HUES64 (cell line): ENCODE measurements around the gene FHIP1B.
A peak's percentile ranks its signal among the peaks of the same experiment; 100 is the strongest.

Source experiments
- H3K27ac ChIP-seq: 2 replicates; pipeline ENCODE4 v1.7.0; 2013; ENCODE audit warnings: low read depth, low read length, inconsistent platforms
- H3K27me3 ChIP-seq: 2 replicates; pipeline ENCODE4 v1.6.1; 2013; ENCODE audit warnings: mild to moderate bottlenecking, low read length; ENCODE audit not compliant: insufficient read depth
- H3K36me3 ChIP-seq: 2 replicates; pipeline ENCODE4 v1.6.1; 2013; ENCODE audit warnings: mild to moderate bottlenecking, low read length; ENCODE audit not compliant: insufficient read depth
- H3K4me1 ChIP-seq: 2 replicates; pipeline ENCODE4 v1.6.1; 2013; ENCODE audit warnings: mild to moderate bottlenecking, low read length, moderate library complexity; ENCODE audit not compliant: insufficient read depth
- H3K4me3 ChIP-seq: 2 replicates; pipeline ENCODE4 v1.5.1; 2013; ENCODE audit warnings: mild to moderate bottlenecking, low read length, moderate library complexity
- H3K9ac ChIP-seq: 2 replicates; pipeline ENCODE4 v1.6.1; 2013; ENCODE audit warnings: mild to moderate bottlenecking, low read depth, low read length
- H3K9me3 ChIP-seq: 2 replicates; pipeline ENCODE4 v1.6.1; 2013; ENCODE audit warnings: low read depth, low read length; ENCODE audit not compliant: insufficient read depth
- WGBS: fragments of 150-250, 120-280 bp; methylation state at CpG from one replicate; pipeline ENCODE4 v1.1.7; 2013; ENCODE audit warnings: missing lambda C conversion rate; 5-methylcytosine and 5-hydroxymethylcytosine counted together

The FHIP1B gene

GRCh38 chr11:6238902-6239301 lies 4.5 kb upstream of the FHIP1B start, which contains the start of gene CNGA4:
CNGA4 (plus strand) TSS chr11:6239089; CDS start chr11:6239207, 118 bp downstream.
- Histone ChIP-seq H3K9ac (no peak within 1 kb of the TSS), H3K27ac (no peak within 1 kb of the TSS), H3K4me1 (no peaks in the 10 kb centered on the region), H3K4me3 (no peak within 1 kb of the TSS), H3K36me3 (no peaks in the 10 kb centered on the region), H3K9me3 (no peaks in the 10 kb centered on the region), H3K27me3 (no peaks in the 10 kb centered on the region)
- WGBS, result 90% methylated on average over 1 of the region's 1 CpG

- H3K27ac ChIP-seq, result no peak overlapping the region
- H3K4me1 ChIP-seq, result no peaks in the 10 kb centered on the region
- no peaks in the 10 kb centered on the region for H3K27me3 ChIP-seq
- H3K36me3 ChIP-seq, result no peaks in the 10 kb centered on the region
- H3K4me3 ChIP-seq, result no peak overlapping the region
- no peak overlapping the region for H3K9ac ChIP-seq
- WGBS, result 89% methylated on average over 4 of the region's 5 CpGs
- no peaks in the 10 kb centered on the region for H3K9me3 ChIP-seq
These were observed 3.4 kb upstream of the FHIP1B start for GRCh38 chr11:6237761-6238302.

- H3K36me3 ChIP-seq, result no peaks in the 10 kb centered on the region
- no peak overlapping the region for H3K27ac ChIP-seq
- no peaks in the 10 kb centered on the region for H3K27me3 ChIP-seq
- WGBS, result 89% methylated on average over 4 of the region's 4 CpGs
- no peaks in the 10 kb centered on the region for H3K4me1 ChIP-seq
- H3K4me3 ChIP-seq, result no peak overlapping the region
- H3K9me3 ChIP-seq, result no peaks in the 10 kb centered on the region
- no peak overlapping the region for H3K9ac ChIP-seq
These were observed 2.8 kb upstream of the FHIP1B start for GRCh38 chr11:6237266-6237665.

DNA sequence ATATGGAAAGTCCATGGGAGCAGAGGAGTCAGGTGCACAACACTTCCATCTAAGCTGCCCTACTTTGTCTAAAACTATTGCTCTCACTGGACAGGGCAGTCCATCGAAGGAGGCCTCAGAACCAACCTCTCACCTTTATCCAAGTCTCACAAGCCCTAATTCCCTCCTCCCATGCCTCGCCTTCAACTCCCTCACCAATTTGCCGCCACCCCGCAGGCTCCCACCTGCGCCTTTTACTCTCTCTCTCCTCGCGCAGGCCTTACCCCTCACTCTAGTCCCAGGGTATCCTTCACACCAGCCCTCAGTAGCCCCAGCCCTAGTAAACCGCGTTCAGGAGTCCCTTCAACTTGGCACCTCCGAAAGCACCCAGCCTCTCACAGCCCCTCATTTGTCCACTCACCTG lies 451 bp downstream of the FHIP1B start:
- Histone ChIP-seq H3K27me3 (no peaks in the 10 kb centered on the region), H3K9me3 (no peaks in the 10 kb centered on the region), H3K4me3 (peak overlapping the region; percentile 97), H3K27ac (peak overlapping the region; percentile 36), H3K9ac (peak overlapping the region; percentile 83), H3K4me1 (no peaks in the 10 kb centered on the region), H3K36me3 (no peaks in the 10 kb centered on the region)
- 2% methylated on average over 10 of the region's 10 CpGs for WGBS

- Histone ChIP-seq H3K9ac (no peak overlapping the region), H3K27ac (no peak overlapping the region), H3K4me1 (no peaks in the 10 kb centered on the region), H3K9me3 (no peaks in the 10 kb centered on the region), H3K27me3 (no peaks in the 10 kb centered on the region), H3K4me3 (peak overlapping the region; percentile 5; the same call in 1 of the 2 replicates), H3K36me3 (no peaks in the 10 kb centered on the region)
These were observed 1.5 kb downstream of the FHIP1B start for GRCh38 chr11:6232899-6233298.

DNA sequence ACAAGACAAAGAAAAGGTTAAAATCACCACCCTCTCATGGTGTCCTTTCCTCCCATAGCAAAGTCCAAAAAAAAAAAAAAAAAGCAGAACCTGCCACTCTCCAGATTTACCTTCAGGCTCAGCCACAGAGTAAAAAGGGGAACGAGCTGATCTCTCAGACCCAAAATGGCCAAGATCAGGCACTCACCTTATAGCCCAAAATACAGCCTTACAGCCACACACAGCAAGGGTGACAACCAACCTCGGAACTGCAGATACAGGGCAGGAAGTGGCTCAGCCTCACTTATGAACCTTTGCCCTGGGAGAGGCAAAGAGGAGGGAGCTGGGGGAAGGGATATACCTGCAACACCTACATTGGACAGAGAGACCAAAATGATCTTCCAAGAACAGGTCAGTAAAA lies 4.5 kb downstream of the FHIP1B start:
- Histone ChIP-seq H3K4me1 (no peaks in the 10 kb centered on the region), H3K9ac (no peak overlapping the region), H3K9me3 (no peaks in the 10 kb centered on the region), H3K27ac (no peak overlapping the region), H3K36me3 (no peaks in the 10 kb centered on the region; the same call in 1 of the 2 replicates), H3K4me3 (no peak overlapping the region), H3K27me3 (no peaks in the 10 kb centered on the region)
- WGBS, result 66% methylated on average over 2 of the region's 2 CpGs

DNA sequence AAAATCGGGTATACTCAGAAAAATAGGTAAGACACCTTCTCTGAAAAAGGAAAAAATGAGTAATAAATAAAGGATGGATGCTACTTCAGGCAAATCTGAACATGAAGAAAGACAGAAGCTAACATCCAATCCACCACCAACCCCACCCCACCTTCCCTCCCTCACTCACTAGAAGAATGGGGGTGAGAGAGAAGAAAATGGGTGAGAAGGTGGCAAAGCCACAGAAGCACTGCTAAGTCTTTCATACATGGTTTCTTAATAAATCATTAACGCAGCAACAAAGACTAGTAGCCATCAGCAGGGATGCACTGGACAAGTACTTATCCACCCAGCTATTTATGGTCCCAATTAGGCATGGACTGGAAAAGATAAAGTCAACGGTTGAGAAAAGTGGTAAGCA lies 5.9 kb downstream of the FHIP1B start:
- H3K4me1 ChIP-seq, result no peaks in the 10 kb centered on the region
- no peaks in the 10 kb centered on the region for H3K27me3 ChIP-seq
- H3K27ac ChIP-seq, result no peak overlapping the region
- no peak overlapping the region for H3K4me3 ChIP-seq
- no peaks in the 10 kb centered on the region for H3K9me3 ChIP-seq
- no peak overlapping the region for H3K9ac ChIP-seq
- H3K36me3 ChIP-seq, result peaks cover 8% of the 10 kb centered on the region
- WGBS, result 62% methylated on average over 3 of the region's 3 CpGs

GRCh38 chr11:6225896-6226295 lies 8.5 kb downstream of the FHIP1B start:
- Histone ChIP-seq H3K27ac (no peak overlapping the region), H3K36me3 (peaks cover 34% of the 10 kb centered on the region), H3K9ac (no peak overlapping the region), H3K4me1 (no peaks in the 10 kb centered on the region), H3K4me3 (no peak overlapping the region), H3K27me3 (no peaks in the 10 kb centered on the region), H3K9me3 (no peaks in the 10 kb centered on the region)
- WGBS, result 94% methylated on average over 2 of the region's 2 CpGs

DNA sequence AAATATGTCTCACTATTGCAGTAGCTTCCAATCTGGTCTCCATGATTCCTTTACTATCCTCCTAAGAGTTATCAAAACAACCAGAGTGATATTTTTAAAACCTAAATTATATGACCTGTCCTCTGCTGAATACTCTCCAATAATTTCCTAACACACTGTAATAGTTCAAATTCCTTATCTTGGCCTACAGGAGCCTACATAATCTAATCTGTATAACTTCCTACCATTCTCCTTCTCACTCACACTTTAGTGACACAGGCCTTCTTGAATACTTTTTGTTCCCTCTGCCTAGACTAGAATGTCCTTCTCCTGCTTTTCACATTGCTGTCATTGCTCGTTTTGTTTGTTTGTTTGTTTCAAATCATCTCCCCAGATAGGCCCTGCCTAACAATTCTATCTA lies 9.4 kb downstream of the FHIP1B start:
- no peak overlapping the region for H3K27ac ChIP-seq

GRCh38 chr11:6224421-6224820 lies 10.0 kb downstream of the FHIP1B start:
- Histone ChIP-seq H3K36me3 (peaks cover 49% of the 10 kb centered on the region), H3K9me3 (no peaks in the 10 kb centered on the region), H3K4me3 (no peak overlapping the region), H3K9ac (no peak overlapping the region), H3K27ac (no peak overlapping the region), H3K4me1 (no peaks in the 10 kb centered on the region), H3K27me3 (no peaks in the 10 kb centered on the region)
- WGBS, result 96% methylated on average over 3 of the region's 3 CpGs

More for the DNA sequence above, 9.4 kb downstream of the FHIP1B start:
- H3K4me1 ChIP-seq, result no peaks in the 10 kb centered on the region
- peaks cover 43% of the 10 kb centered on the region for H3K36me3 ChIP-seq
- no peaks in the 10 kb centered on the region for H3K27me3 ChIP-seq
- H3K9ac ChIP-seq, result no peak overlapping the region
- H3K9me3 ChIP-seq, result no peaks in the 10 kb centered on the region
- no peak overlapping the region for H3K4me3 ChIP-seq
- WGBS, result 91% methylated on average over 1 of the region's 1 CpG

DNA sequence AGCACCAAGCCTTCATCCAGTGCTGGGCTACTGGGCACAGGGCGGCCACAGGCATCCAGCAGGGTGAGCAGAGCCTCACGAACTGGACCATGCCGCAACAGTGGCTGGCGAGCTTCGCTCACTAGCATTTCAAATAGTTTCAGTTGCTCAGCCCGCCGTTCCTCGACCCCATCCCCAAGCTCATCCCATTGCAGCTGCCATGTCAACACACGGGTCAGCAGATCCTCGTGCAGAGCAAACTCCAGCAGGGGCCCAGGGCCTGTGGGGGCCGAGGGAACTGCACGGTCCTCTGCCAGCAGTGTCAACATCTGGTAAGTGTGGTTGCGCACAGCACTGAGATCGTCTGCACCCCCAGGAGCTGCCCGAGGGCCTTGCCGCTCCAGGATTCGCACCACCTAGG lies 10.6 kb downstream of the FHIP1B start:
- no peak overlapping the region for H3K27ac ChIP-seq
- H3K4me1 ChIP-seq, result no peaks in the 10 kb centered on the region
- peaks cover 54% of the 10 kb centered on the region for H3K36me3 ChIP-seq
- WGBS, result 96% methylated on average over 17 of the region's 17 CpGs
- no peaks in the 10 kb centered on the region for H3K9me3 ChIP-seq
- H3K27me3 ChIP-seq, result no peaks in the 10 kb centered on the region
- H3K4me3 ChIP-seq, result no peak overlapping the region
- H3K9ac ChIP-seq, result no peak overlapping the region

DNA sequence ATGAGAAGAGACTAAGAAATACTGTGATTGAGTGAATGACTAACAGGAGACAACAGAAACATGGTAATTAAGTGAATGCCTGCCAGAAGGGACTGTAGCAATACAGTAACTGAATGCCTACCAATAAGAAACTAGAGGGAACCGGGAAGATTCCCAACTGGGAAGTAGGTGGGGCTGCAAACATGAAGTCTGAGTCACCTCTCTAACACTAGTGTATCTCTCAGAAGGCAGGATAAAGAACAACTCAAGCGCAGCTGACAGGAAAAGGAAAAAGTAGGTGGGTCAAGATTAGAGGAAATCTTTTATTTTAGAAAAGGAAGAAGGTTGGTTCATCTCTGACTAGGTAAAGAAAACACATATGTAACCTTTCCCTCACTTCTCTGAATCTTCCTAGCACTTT lies 15.1 kb downstream of the FHIP1B start:
- Histone ChIP-seq H3K9ac (no peak overlapping the region), H3K9me3 (no peaks in the 10 kb centered on the region), H3K4me1 (no peaks in the 10 kb centered on the region), H3K36me3 (peaks cover 94% of the 10 kb centered on the region), H3K27me3 (no peaks in the 10 kb centered on the region), H3K27ac (no peak overlapping the region), H3K4me3 (no peak overlapping the region)
- WGBS, result 90% methylated on average over 2 of the region's 2 CpGs
